NCI-H1105 (cell line): ENCODE results near the gene GUCA1C.

Experiments
- DNase-seq: peaks from one replicate; lab custom pipeline; 2025; lab: John Stamatoyannopoulos, UW

Gene GUCA1C

DNA sequence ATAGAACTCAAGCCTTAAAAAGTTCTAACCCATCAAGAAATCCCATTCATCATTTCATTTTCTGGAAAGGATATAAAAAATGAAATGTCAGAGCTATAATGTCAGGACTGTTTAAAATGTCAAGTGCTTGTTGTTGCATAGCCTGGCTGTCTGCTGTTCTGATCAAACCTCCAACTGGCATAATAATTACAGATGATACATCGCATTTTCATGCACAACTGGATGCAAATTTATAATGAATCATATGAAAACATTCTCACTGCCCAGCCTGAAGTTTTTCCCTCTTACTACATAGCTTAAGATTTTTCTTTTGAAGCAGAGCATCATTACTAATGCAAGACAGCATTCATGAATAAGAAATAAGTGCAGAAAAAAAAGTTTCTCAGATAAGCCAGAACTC, 46.5 kb downstream of the GUCA1C start:
- DNase-seq = no peak

DNA sequence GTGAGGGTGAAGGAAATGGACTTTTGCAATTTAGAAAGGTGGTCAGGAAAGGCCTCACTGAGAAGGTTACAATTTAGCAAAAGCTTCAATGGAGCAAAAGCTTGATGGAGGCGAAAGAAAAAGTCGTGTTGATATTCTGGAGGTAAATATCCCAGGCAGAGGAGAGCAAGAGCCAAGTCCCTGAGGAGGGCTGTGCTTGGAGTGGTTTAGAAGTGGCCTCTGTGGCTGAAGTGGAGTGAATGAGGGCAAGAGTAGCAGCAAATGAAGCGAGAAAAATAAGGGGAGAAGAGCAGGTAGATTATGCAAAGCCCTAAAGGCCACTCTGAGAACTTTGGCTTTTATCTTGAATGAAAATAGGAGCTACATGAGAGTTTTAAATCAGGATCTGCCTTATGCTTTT, 54.1 kb downstream of the GUCA1C start:
- no peak for DNase-seq

DNA sequence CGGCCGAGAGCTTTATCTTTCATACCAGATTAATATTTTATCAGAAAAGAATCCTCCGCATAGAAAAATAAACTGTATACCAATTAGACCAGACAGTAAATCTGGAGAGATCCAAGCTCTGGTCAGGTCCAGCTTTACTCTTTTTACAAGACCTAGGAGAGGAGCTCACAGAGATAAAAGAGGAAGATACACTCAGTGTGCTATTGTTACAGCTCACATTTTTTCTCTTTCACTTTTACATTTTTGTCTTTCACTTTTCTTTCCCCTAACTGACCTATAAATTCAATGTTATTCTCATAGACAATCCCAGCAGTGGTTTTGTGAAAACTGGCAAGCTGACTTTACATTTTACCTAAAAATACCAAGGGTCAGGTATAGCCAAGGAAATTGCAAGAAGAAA, 55.8 kb downstream of the GUCA1C start:
- no peak for DNase-seq

DNA sequence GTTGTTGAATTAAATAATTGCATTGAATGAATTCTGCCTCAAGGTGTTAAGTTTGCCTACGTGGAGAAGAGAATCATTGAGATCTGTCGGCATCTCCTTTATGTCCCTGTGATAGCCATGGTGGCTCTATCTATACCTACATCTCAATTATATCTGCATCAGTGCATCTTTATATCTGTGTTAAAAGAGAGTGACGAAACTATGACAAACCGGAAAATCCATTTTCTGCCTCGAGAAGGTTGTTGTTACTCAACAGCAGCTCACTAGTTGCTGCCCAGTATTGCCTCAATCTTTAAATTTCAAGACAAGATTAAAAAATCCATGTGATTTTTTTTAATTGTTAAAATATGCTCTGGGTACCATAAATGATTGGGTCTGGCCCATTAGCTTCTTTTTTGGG, 58.7 kb downstream of the GUCA1C start:
- no peak for DNase-seq

DNA sequence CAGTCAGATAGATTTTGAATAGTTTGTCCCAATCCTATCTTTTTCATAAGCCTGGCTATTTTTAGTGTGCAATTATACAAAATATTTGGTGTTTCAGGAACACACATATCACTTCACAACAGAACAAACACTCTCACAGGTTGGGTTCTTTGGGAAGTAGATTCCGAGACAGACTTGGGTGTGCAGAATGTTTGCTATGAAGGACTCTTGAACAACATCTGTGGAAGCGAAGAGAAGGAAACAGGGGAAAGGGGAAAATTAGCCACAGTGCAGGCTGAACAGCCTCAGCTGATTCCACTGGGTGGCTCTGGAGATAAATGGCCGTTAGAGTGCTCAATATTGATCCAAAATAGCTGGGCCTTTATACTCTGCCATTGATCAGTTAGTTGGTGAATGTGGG, 61.8 kb downstream of the GUCA1C start:
- no peak for DNase-seq

DNA sequence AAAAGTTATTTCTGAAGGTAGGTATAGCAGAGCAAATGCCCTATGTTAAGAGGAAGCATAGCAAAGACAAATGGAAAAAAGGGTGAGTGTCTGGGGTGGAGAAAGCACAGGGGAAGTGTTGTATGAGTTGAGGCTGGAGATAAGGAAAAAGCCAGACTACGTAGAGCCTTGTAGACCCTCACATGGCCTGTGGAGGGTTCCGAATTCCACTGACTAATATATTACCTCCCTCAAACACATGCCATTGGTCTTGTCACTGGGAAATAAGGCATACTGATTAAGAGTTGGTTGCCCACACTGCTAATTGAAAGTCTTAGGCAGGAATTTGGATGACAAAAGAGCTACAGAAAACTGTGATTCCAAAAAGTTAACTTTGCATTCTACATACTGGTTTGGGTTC, 65.9 kb downstream of the GUCA1C start:
- no peak for DNase-seq

DNA sequence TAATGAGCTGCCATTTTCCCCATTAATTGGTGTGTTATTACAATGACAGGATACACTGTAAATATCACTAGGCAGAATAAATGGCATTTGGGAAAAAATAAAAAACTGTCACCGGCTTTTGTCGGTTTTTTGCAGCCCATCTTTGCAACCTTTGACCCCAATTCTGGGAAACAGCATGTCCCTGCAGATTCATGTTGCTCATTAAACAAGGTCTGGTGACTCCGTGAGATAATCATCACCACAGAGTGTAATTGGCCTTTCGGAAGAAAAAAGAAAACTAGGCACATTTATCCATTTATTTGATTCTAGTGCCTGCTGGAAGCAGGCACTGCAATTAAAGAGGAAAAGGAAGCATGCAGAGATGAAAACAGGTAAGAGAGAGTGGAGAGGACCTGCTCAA, 66.6 kb downstream of the GUCA1C start:
- DNase-seq = no peak

DNA sequence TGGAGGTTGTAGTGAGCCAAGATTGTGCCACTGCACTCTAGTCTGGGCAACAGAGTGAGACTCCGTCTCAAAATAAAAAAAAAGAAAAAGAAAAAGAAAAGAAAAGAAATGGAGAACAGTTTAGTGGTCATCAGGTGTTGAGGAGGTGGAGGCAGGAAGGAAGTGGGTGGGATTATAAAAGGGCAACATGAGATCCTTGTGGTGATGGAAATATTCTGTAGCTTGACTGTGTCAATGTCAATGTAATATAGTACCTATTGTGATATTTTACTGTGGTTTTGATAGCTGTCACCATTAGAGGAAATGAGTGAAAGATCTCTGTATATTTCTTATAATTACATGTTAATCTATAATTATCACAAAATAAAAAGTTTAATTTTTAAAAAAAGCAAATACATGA, 70.3 kb downstream of the GUCA1C start:
- no peak for DNase-seq

DNA sequence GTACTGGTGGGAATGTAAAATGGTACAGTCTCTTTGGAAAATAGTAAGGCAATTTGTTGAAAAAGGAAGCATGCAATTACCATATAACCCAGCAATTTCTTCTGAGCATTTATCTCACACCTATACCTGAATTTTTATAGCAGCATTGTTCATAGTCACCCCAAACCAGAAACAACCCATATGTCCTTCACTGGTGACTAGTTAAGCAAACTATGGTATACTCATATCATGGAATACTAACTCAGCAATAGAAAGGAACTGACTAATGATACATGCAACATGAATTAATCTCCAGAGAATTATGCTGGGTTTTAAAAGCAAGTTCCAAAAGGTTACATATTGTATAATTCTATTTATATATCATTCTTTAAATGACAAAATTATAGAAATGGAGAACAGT, 70.9 kb downstream of the GUCA1C start:
- no peak for DNase-seq

DNA sequence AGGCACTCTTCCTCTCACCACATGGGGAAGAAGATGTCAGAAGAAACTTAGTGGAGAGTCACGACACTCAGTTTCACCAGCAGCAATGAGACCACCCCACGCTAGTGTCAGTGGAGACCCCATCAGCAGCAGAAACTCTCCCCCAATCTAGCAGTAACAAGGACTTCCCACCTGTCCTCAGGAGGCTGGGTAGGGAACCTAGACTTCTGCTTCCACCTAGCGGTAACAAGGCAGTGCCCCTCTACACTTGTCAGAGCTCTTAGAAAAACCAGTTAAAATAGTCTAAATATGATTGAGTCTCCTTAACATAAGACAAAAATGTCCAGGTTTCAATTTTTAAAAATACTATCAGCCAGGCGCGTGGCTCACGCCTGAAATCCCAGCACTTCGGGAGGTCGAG, 73.8 kb downstream of the GUCA1C start:
- no peak for DNase-seq

DNA sequence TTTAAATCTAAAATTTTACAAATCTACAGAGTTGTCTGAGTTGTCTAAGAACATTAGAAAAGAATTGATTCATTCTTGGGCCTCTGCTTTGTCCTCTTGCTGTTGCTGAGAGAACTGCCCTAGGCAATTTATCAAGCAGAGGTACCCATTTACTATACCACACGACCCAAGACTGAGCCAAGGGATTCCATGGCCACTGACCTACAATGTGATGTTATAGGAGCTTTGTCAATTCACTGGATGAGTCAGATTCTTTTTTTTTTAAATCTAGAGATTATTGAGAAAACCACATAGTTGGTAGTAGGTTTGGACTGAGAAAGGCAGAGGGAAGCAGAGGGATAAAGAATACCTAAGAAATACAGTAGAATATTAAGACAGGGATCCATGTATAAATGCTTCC, 75.8 kb downstream of the GUCA1C start:
- DNase-seq = no peak

DNA sequence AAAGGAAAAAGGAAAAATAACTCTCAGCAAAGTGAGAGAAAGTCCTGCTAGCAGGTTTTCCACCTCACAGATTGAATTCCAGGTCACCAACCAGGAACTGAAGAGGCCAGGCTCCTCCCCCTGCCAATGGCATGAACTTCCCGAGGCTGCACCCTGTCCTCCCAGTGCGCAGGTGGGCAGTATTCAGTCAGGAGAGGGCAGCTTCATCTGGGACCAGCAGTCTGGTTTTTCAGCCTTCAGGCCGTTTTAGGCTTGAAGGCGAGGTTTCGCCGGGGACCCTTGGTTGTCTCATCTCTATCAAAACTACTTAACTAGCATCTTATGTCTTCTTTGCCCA, 89.9 kb downstream of the GUCA1C start:
- DNase-seq = no peak

DNA sequence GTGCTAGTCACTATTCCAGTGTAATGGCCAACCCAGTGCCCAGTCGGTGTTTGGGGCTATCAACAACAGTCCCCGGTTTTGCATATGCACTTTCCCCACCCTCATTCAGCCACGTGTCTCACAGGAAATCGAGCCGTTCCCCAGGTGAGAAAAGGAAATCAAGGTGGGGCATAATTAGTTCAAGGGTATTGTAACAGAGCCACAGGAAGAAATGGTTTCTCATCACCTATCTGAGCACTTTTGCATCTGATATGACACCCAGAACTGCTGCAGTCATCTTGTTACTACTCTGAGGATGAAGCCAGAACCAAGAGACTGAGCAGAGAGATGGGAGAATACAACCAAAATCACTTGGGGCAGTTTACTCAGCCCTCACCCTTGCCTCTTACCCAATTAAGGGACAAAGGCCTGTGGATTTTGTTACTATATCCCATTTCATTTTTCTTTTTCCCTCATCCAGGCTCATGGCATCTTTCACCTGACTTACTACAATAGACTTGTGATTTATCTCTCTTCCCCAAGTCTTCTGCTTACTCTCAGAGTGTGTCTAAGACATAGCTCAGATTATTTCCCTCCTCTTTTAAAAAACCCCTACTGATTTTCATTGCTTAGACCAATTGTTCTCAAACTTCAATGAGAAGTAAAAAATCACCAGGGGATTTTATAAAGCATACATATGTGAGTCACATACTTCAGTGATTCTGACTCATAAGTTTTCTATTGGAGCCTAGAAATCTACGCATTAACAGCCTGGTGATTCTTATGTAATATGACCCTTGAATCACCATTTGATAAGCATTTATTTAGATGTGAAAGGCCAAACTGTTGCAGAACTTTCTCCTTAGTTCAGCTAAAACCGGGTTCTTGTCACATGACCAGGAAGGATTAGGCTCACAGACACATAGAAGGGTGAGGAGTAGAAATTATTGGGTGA, 90.5 kb downstream of the GUCA1C start:
- DNase-seq = no peak

DNA sequence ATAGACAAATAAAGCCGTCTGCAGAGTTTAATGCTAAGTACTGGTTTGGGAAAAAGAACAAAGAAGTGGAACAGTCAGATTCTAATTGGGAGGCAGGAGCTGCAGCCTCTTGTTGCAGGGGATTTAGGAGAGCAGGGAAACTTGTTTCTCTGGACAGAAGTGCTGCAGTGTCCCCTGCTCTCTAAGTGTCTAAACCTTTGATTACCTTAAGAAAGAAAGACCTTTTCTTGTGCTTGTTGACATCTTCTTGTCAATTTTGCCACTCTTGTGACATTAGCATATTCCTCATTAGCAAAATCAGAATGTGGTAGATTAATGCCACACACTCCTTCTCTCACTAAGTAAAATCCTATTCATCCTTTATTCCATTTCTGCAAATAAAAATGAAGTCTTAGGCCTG, 92.3 kb downstream of the GUCA1C start:
- DNase-seq = no peak
